Adrenal gland (tissue), 5 donors: Measurements from ENCODE around the gene ACAT2.

Source experiments
- POLR2A ChIP-seq, 2 donors: fragments of 450-650 bp; IDR thresholded peaks; one replicate each; pipeline ENCODE4 v1.6.1; 2017; ENCODE audit warnings: antibody characterized with exemption in 2 of 2, mild to moderate bottlenecking in 2 of 2, moderate library complexity in 1 of 2
- TF ChIP-seq, protein P1 (sequence below), 6 experiments: fragments of 450-650 bp in 4 of 6; fragments of 200-600 bp in 2 of 6; sonication (generic) in 1 of 6; IDR thresholded peaks; 1 replicate in 5 of 6; 2 replicates in 1 of 6; pipeline versions ENCODE4 v1.5.1 to v1.8.0; 2016 to 2021; ENCODE audit warnings: antibody characterized with exemption in 6 of 6, mild to moderate bottlenecking in 2 of 6, moderate library complexity in 1 of 6
- donor health status: DM: no; HTN: no; CAD: no.

GRCh38 chr6:159790149-159790955 lies 28.5 kb downstream of the ACAT2 start, which contains the start of gene MRPL18:
- TF ChIP-seq, protein P1, sequence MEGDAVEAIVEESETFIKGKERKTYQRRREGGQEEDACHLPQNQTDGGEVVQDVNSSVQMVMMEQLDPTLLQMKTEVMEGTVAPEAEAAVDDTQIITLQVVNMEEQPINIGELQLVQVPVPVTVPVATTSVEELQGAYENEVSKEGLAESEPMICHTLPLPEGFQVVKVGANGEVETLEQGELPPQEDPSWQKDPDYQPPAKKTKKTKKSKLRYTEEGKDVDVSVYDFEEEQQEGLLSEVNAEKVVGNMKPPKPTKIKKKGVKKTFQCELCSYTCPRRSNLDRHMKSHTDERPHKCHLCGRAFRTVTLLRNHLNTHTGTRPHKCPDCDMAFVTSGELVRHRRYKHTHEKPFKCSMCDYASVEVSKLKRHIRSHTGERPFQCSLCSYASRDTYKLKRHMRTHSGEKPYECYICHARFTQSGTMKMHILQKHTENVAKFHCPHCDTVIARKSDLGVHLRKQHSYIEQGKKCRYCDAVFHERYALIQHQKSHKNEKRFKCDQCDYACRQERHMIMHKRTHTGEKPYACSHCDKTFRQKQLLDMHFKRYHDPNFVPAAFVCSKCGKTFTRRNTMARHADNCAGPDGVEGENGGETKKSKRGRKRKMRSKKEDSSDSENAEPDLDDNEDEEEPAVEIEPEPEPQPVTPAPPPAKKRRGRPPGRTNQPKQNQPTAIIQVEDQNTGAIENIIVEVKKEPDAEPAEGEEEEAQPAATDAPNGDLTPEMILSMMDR (IDR thresholded peaks at IDR 0.05) = peak in 1 of 6 experiments; percentile 11
- peak; percentile 41 to 70 for TF ChIP-seq POLR2A (IDR thresholded peaks at IDR 0.05)
